OCI-LY3 (cell line): ENCODE results near the gene C7orf33.
"Not testable (repeated sequence)": the region's sequence is repeated elsewhere in the genome, so short reads cannot be mapped to it uniquely, and the experiment has no call there.

ENCODE experiments used
- H2AFZ ChIP-seq: fragments of 200-600, 300-600 bp; shearing (Covaris generic); 2 replicates; pipeline ENCODE4 v1.6.0; 2014; ENCODE audit warnings: antibody characterized with exemption, low read depth, low read length
- H3K27ac ChIP-seq: fragments of 200-600, 300-600 bp; sonication (generic); 2 replicates; pipeline ENCODE4 v1.5.1; 2014; ENCODE audit warnings: mild to moderate bottlenecking, low read length, moderate library complexity, mixed read lengths
- H3K27me3 ChIP-seq: fragments of 200-600, 300-600 bp; sonication (generic); 2 replicates; pipeline ENCODE4 v1.6.1; 2014; ENCODE audit warnings: low read depth, low read length, mixed read lengths
- H3K36me3 ChIP-seq: fragments of 200-600, 300-600 bp; sonication (generic); replicated peaks from 2 replicates; pipeline ENCODE3; 2014; ENCODE audit warnings: low read depth, low read length, mixed read lengths
- H3K4me1 ChIP-seq: fragments of 300-600, 200-600 bp; sonication (generic); 2 replicates; pipeline ENCODE4 v1.6.1; 2014; ENCODE audit warnings: low read length, mixed read lengths
- H3K4me2 ChIP-seq: fragments of 200-600, 300-600 bp; sonication (generic); 2 replicates; pipeline ENCODE4 v1.6.1; 2014; ENCODE audit warnings: low read length, mixed read lengths
- H3K4me3 ChIP-seq: fragments of 300-600, 200-600 bp; sonication (generic); 2 replicates; pipeline ENCODE4 v1.5.1; 2014; ENCODE audit warnings: antibody characterized with exemption, mild to moderate bottlenecking, low read length, moderate library complexity
- H3K79me2 ChIP-seq: fragments of 300-600, 200-600 bp; shearing (Covaris generic); 2 replicates; pipeline ENCODE4 v1.6.1; 2014; ENCODE audit warnings: mild to moderate bottlenecking, low read length, mixed read lengths
- H3K9ac ChIP-seq: fragments of 300-600, 200-600 bp; shearing (Covaris generic); 2 replicates; pipeline ENCODE4 v1.6.0; 2014; ENCODE audit warnings: mild to moderate bottlenecking, low read length, moderate library complexity
- H3K9me3 ChIP-seq: fragments of 200-600, 300-600 bp; shearing (Covaris generic); 2 replicates; pipeline ENCODE4 v1.6.1; 2014; ENCODE audit warnings: low read length, mixed read lengths; ENCODE audit not compliant: insufficient read depth
- H4K20me1 ChIP-seq: fragments of 200-600, 300-600 bp; sonication (generic); 2 replicates; pipeline ENCODE4 v1.6.1; 2016; ENCODE audit warnings: low read length, mixed read lengths; ENCODE audit not compliant: insufficient read depth
- EZH2phosphoT487 ChIP-seq: fragments of 200-600 bp; shearing (Covaris generic); IDR thresholded peaks from 2 replicates; pipeline ENCODE4 v1.6.1; 2018; ENCODE audit warnings: antibody characterized with exemption, mixed run types, low read depth
- TF ChIP-seq, protein P1 (sequence below): fragments of 200-600, 300-600 bp; sonication (generic); IDR thresholded peaks from 2 replicates; pipeline ENCODE4 v1.5.1; 2014; ENCODE audit warnings: antibody characterized with exemption, low read length, low read depth

C7orf33 gene

DNA sequence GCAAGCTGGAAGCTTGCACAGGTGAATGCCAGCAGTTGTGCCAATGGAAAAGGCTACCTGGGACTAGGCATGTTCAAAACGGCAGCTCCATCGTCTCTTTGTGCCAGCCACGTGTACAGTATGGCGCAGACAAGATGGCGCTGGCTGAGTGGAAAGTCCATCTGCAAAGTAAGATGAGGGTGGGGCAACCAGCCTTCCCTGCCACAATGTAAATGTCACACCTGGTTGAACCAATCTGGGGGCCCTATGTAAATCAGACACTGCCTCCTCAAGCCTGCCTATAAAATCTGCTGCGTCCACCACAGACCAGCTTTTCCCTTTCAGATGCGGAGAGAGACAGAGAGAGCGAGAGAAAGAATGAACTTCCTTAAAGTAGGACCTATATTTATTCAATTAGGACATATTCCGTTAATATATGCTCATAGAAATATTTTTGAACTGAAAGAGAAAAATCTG, 18.5 kb upstream of the C7orf33 start:
- Histone ChIP-seq H3K4me3 (no peak overlapping the region), H3K27ac (no peak overlapping the region), H3K9me3 (peaks cover 5% of the 10 kb centered on the region; the same call in 1 of the 2 replicates), H3K79me2 (no peaks in the 10 kb centered on the region), H2AFZ (no peak overlapping the region), H3K4me2 (no peak overlapping the region), H4K20me1 (no peaks in the 10 kb centered on the region), H3K36me3 (peaks cover 9% of the 10 kb centered on the region), H3K4me1 (peaks cover 18% of the 10 kb centered on the region), H3K9ac (no peak overlapping the region), H3K27me3 (peaks cover 13% of the 10 kb centered on the region)
- TF ChIP-seq, protein P1, sequence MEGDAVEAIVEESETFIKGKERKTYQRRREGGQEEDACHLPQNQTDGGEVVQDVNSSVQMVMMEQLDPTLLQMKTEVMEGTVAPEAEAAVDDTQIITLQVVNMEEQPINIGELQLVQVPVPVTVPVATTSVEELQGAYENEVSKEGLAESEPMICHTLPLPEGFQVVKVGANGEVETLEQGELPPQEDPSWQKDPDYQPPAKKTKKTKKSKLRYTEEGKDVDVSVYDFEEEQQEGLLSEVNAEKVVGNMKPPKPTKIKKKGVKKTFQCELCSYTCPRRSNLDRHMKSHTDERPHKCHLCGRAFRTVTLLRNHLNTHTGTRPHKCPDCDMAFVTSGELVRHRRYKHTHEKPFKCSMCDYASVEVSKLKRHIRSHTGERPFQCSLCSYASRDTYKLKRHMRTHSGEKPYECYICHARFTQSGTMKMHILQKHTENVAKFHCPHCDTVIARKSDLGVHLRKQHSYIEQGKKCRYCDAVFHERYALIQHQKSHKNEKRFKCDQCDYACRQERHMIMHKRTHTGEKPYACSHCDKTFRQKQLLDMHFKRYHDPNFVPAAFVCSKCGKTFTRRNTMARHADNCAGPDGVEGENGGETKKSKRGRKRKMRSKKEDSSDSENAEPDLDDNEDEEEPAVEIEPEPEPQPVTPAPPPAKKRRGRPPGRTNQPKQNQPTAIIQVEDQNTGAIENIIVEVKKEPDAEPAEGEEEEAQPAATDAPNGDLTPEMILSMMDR: no peak
- TF ChIP-seq EZH2phosphoT487: no peak

DNA sequence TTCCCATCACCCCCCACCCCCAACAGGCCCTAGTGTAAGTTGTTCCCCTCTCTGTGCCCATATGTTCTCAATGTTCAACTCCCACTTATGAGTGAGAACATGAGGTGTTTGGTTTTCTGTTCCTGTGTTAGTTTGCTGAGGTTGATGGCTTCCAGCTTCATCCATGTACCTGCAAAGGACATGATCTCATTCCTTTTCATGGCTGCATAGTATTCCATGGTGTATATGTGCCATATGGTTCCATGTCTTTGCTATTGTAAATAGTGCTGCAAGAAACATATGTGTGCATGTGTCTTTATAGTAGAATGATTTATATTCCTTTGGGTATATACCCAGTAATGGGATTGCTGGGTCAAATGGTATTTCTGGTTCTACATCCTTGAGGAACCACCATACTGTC, 17.0 kb upstream of the C7orf33 start:
- not testable (repeated sequence) for H3K27ac ChIP-seq, H3K4me3 ChIP-seq, H3K9ac ChIP-seq, H4K20me1 ChIP-seq, H3K9me3 ChIP-seq, H3K79me2 ChIP-seq, H2AFZ ChIP-seq, H3K36me3 ChIP-seq, H3K4me2 ChIP-seq
- Histone ChIP-seq H3K27me3 (peaks cover 17% of the 10 kb centered on the region), H3K4me1 (peaks cover 18% of the 10 kb centered on the region)

DNA sequence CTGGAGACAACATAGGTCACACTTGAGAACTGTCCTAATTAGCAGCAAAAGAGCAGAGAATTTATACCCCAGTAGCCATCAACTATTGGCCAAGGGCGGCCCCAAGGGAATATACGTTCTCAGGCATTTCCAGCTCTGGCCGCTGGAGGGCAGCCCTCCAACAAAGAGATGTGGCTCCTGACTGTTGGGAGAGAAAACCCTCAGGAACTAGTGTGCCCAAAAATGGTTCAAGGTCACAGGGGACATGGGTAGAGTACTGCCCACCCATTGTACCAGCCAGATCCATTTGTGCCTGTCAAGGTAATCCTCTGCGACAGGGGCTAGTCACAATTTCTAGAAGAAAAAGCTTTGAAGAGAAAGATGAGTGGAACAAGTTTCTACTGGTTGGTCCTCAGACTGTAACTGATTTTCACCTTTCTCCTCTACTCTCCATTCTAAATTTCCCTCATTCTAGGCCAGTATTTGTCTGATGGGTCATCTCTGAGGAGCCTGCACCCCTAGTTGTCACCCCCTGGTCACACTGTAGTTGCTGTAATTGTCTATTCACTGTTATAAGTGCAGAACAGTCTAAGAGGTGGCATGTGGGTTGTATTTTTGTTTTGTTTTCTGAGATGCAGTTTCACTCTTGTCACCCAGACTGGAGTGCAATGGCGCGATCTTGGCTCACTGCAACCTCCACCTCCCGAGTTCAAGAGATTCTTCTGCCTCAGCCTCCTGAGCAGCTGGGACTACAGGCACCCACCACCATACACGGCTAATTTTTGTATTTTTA, 14.7 kb upstream of the C7orf33 start:
- H3K4me1 ChIP-seq: peaks cover 12% of the 10 kb centered on the region
- no peak overlapping the region for H3K27ac ChIP-seq
- no peak overlapping the region for H3K4me3 ChIP-seq
- H3K9me3 ChIP-seq: no peaks in the 10 kb centered on the region
- H3K36me3 ChIP-seq: no peaks in the 10 kb centered on the region
- peak overlapping the region; percentile 6; the same call in 1 of the 2 replicates for H3K4me2 ChIP-seq
- H3K27me3 ChIP-seq: peaks cover 29% of the 10 kb centered on the region
- H3K9ac ChIP-seq: no peak overlapping the region
- no peaks in the 10 kb centered on the region for H4K20me1 ChIP-seq
- no peak overlapping the region for H2AFZ ChIP-seq
- no peaks in the 10 kb centered on the region for H3K79me2 ChIP-seq
- no peak for TF ChIP-seq EZH2phosphoT487
- TF ChIP-seq, protein P1: peak; percentile 91

DNA sequence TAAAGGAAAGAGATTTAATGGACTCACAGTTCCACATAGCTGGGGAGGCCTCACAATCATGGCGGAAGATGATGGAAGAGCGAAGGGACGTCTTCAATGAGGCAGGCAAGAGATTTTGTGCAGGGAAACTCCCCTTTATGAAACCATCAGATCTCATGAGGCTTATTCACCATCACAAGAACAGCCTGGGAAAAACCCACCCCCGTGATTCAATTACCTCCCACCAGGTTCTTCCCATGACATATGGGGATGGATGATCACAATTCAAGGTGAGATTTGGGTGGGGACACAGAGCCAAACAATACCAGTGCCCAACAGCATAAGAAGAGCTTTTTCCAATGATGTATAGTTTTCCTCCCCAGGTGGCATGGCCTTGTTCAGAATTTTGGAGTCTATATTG, 11.2 kb upstream of the C7orf33 start:
- H3K27ac ChIP-seq: no peak overlapping the region
- H3K36me3 ChIP-seq: no peaks in the 10 kb centered on the region
- H3K79me2 ChIP-seq: no peaks in the 10 kb centered on the region
- H3K9ac ChIP-seq: no peak overlapping the region
- peaks cover 22% of the 10 kb centered on the region for H3K4me1 ChIP-seq
- no peak for TF ChIP-seq EZH2phosphoT487
- TF ChIP-seq, protein P1: no peak
- H3K4me3 ChIP-seq: no peak overlapping the region
- no peaks in the 10 kb centered on the region for H4K20me1 ChIP-seq
- no peak overlapping the region for H3K4me2 ChIP-seq
- no peaks in the 10 kb centered on the region for H3K9me3 ChIP-seq
- H3K27me3 ChIP-seq: peaks cover 49% of the 10 kb centered on the region
- H2AFZ ChIP-seq: no peak overlapping the region
